Measurements from ENCODE around the gene ZBTB7A.

Gene ZBTB7A

GRCh38 chr19:4034048-4035017 is 32.4 kb downstream of the ZBTB7A start:
- CTCF ChIA-PET, result no interaction called here
- DNase-seq (ENCODE audit: extremely low spot score), result no peak
- TF ChIP-seq LEF1 (IDR thresholded peaks at IDR 0.05; ENCODE audit: borderline replicate concordance), result no peak
- no peak for TF ChIP-seq ELF4 (IDR thresholded peaks at IDR 0.05)
- no peak for TF ChIP-seq HDGF (IDR thresholded peaks at IDR 0.05; ENCODE audit: borderline replicate concordance)
- TF ChIP-seq FOXK2 (IDR thresholded peaks at IDR 0.05), result no peak
- TF ChIP-seq SP1 (IDR thresholded peaks at IDR 0.05), result no peak
- TF ChIP-seq FOXA1 (IDR thresholded peaks at IDR 0.05), result no peak
- no peak for TF ChIP-seq CTBP1 (IDR thresholded peaks at IDR 0.05; ENCODE audit: borderline replicate concordance)
- TF ChIP-seq ZNF384 (IDR thresholded peaks at IDR 0.05), result no peak
- TF ChIP-seq FOXM1 (IDR thresholded peaks at IDR 0.05; ENCODE audit: borderline replicate concordance), result no peak
- no peak for TF ChIP-seq SUZ12 (IDR thresholded peaks at IDR 0.05)
- TF ChIP-seq ARNT (IDR thresholded peaks at IDR 0.05), result no peak
- no peak for TF ChIP-seq BHLHE40 (IDR thresholded peaks at IDR 0.05; ENCODE audit: borderline replicate concordance)
- TF ChIP-seq TARDBP (IDR thresholded peaks at IDR 0.05), result no peak
- TF ChIP-seq PKNOX1 (IDR thresholded peaks at IDR 0.05), result no peak
- POLR2A ChIA-PET, result interaction anchor here (1.0 kb wide), 1 partner anchor 31 kb away, joined by 3 read pairs; no protein-coding TSS in a partner anchor

DNA sequence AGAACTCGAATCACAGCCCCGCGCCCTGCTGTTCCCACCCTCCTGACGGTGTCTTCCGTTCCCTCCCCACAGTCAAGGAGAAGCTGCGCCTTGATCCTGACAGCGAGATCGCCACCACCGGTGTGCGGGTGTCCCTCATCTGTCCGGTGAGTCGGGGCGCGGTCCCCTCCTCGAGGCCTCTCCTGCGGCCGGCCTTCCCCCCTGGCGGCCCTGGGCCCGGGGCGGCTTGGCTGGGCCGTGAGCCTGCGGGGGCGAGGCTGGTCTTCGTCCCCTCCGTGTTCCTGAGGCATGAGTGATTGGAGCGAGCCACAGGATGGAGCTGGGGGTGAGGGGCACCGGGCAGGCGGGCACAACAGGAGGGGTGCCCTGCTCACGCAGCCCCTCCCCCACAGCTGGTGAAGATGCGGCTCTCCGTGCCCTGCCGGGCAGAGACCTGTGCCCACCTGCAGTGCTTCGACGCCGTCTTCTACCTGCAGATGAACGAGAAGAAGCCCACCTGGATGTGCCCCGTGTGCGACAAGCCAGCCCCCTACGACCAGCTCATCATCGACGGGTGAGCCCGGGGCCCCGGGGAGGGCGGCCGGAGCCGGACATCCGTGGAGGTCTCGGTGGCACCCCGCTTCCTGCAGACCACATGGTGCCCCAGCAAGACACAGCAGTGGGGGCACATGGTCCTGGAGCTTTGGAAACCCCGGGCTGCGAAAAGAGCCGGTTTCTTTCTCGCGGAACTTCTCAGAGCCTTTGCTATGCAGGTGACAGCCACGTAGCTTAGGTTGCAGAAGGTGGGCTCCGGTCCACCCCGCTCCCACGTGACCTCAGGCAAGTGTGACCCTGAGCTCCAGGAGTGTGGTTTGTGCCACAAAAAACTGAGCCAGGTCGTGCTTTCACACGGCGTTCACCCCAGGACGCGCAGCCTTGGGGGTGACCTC is 33.4 kb downstream of the ZBTB7A start:
- no peak for TF ChIP-seq L3MBTL2 (conservative IDR thresholded peaks at IDR 0.05)
- TF ChIP-seq FOXM1 (IDR thresholded peaks at IDR 0.05; ENCODE audit: borderline replicate concordance), result no peak
- no peak for TF ChIP-seq TARDBP (IDR thresholded peaks at IDR 0.05)
- no peak for TF ChIP-seq HDGF (IDR thresholded peaks at IDR 0.05; ENCODE audit: borderline replicate concordance)
- TF ChIP-seq ZNF384 (IDR thresholded peaks at IDR 0.05), result no peak
- no peak for TF ChIP-seq PKNOX1 (IDR thresholded peaks at IDR 0.05)
- no peak for TF ChIP-seq BHLHE40 (IDR thresholded peaks at IDR 0.05; ENCODE audit: borderline replicate concordance)
- no peak for TF ChIP-seq ELF4 (IDR thresholded peaks at IDR 0.05)
- no peak for TF ChIP-seq FOXA1 (IDR thresholded peaks at IDR 0.05)
- no peak for TF ChIP-seq FOXK2 (IDR thresholded peaks at IDR 0.05)
- no peak for TF ChIP-seq CTBP1 (IDR thresholded peaks at IDR 0.05; ENCODE audit: borderline replicate concordance)
- TF ChIP-seq LEF1 (IDR thresholded peaks at IDR 0.05; ENCODE audit: borderline replicate concordance), result no peak
- TF ChIP-seq NFRKB (IDR thresholded peaks at IDR 0.05), result no peak
- CTCF ChIA-PET, result no interaction called here
- DNase-seq (ENCODE audit: extremely low spot score), result no peak
- POLR2A ChIA-PET, result no interaction called here

DNA sequence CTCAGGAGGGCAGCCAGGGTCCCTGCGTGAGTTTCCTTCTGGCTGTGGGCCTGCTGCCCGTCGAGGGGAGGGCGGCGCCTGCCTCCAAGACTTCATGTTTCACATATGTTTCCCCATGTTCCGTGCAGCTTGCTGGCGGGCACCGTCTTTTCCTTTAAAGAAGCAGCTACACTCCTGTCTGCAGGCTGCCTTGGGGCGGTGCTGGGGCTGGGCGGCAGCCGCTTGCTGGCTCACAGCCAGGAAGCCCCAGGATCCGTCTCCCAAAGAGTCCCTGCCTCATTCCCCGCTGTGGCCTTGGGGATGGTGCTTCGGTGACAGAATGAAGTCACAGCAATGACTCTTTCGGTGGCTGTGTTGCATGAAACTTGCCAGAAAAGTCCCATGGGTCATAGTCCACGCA is 34.3 kb downstream of the ZBTB7A start:
- ChIA-PET POLR2A (no interaction called here), CTCF (no interaction called here)
- TF ChIP-seq SUZ12 (IDR thresholded peaks at IDR 0.05) (no peak), ZNF384 (IDR thresholded peaks at IDR 0.05) (no peak), ARNT (IDR thresholded peaks at IDR 0.05) (no peak), CTBP1 (IDR thresholded peaks at IDR 0.05; ENCODE audit: borderline replicate concordance) (no peak), FOXM1 (IDR thresholded peaks at IDR 0.05; ENCODE audit: borderline replicate concordance) (no peak), BHLHE40 (IDR thresholded peaks at IDR 0.05; ENCODE audit: borderline replicate concordance) (no peak), HDGF (IDR thresholded peaks at IDR 0.05; ENCODE audit: borderline replicate concordance) (no peak), NFRKB (IDR thresholded peaks at IDR 0.05) (no peak), LEF1 (IDR thresholded peaks at IDR 0.05; ENCODE audit: borderline replicate concordance) (no peak), ELF4 (IDR thresholded peaks at IDR 0.05) (no peak), PKNOX1 (IDR thresholded peaks at IDR 0.05) (no peak), TARDBP (IDR thresholded peaks at IDR 0.05) (no peak), FOXK2 (IDR thresholded peaks at IDR 0.05) (no peak), FOXA1 (IDR thresholded peaks at IDR 0.05) (no peak), L3MBTL2 (conservative IDR thresholded peaks at IDR 0.05) (no peak), SP1 (IDR thresholded peaks at IDR 0.05) (no peak)
- DNase-seq (ENCODE audit: extremely low spot score), result no peak

DNA sequence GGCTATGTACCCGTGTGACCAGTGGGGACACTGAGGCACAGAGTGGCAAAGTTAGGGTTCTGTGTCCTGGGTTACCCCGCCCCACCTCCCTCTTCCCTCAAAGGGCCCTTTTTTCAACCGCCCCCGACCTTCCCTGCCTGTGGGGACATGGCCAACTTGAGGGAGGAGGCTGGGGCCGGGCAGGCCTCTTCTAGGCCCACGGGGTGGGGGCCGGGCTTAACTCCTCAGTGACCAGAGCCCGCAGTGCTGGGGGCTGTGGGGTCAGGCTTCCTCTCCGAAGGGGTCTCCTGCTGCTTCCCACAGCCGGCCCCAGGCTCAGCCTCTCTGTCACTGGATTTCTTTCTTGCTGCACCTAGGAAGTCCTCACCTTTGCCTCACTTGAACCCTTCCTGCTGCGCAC is 35.3 kb downstream of the ZBTB7A start:
- DNase-seq (ENCODE audit: extremely low spot score), result no peak
- ChIA-PET CTCF (no interaction called here), POLR2A (no interaction called here)
- TF ChIP-seq ELF4 (IDR thresholded peaks at IDR 0.05) (no peak), BHLHE40 (IDR thresholded peaks at IDR 0.05; ENCODE audit: borderline replicate concordance) (no peak), TARDBP (IDR thresholded peaks at IDR 0.05) (no peak), FOXK2 (IDR thresholded peaks at IDR 0.05) (no peak), L3MBTL2 (conservative IDR thresholded peaks at IDR 0.05) (no peak), ARNT (IDR thresholded peaks at IDR 0.05) (no peak), NFRKB (IDR thresholded peaks at IDR 0.05) (no peak), PKNOX1 (IDR thresholded peaks at IDR 0.05) (no peak), HDGF (IDR thresholded peaks at IDR 0.05; ENCODE audit: borderline replicate concordance) (no peak), SUZ12 (IDR thresholded peaks at IDR 0.05) (no peak), SP1 (IDR thresholded peaks at IDR 0.05) (no peak), CTBP1 (IDR thresholded peaks at IDR 0.05; ENCODE audit: borderline replicate concordance) (no peak), LEF1 (IDR thresholded peaks at IDR 0.05; ENCODE audit: borderline replicate concordance) (no peak)

Measured in HEK293T (cell line).